Activated B cell treated with CpG ODN at 0.5 μM for 24 hours (primary cell): ENCODE data around the gene THUMPD2. TPM values are rescaled to one million over a fixed set of nuclear protein-coding genes. Genes with fewer than 3 reads are reported as not detected.
A peak's percentile ranks its signal among the peaks of the same experiment; 100 is the strongest.

Source experiments
- ATAC-seq: fragments of 200-7000 bp; cut with Tn5 transposase; one replicate; pipeline ENCODE4 v1.10.0; 2021; ENCODE audit warnings: low read depth, mild to moderate bottlenecking, moderate library complexity
- CTCF ChIA-PET: fragments of 350-600 bp; sonication (Branson Sonifier 250); formaldehyde crosslinking; loops from one replicate; lab custom pipeline; 2021; ENCODE audit warnings: antibody characterized with exemption; lab: Charles Lee
- POLR2A ChIA-PET: fragments of 350-600 bp; sonication (Branson Sonifier 250); formaldehyde crosslinking; loops from one replicate; lab custom pipeline; 2021; ENCODE audit warnings: antibody characterized with exemption; lab: Charles Lee
- DNase-seq: peaks from one replicate; pipeline ENCODE4 v3.0.0; 2022
- H3K27ac Mint-ChIP-seq: one replicate; pipeline ENCODE4 v1.8.0; 2020; ENCODE audit warnings: mixed read lengths
- H3K27me3 Mint-ChIP-seq: one replicate; pipeline ENCODE4 v1.8.0; 2021; ENCODE audit warnings: mixed read lengths
- H3K36me3 Mint-ChIP-seq: one replicate; pipeline ENCODE4 v1.8.0; 2021; ENCODE audit warnings: low read depth, mixed read lengths
- H3K4me1 Mint-ChIP-seq: one replicate; pipeline ENCODE4 v1.8.0; 2021; ENCODE audit warnings: mixed read lengths
- H3K4me3 Mint-ChIP-seq: one replicate; pipeline ENCODE4 v1.8.0; 2020; ENCODE audit warnings: mild to moderate bottlenecking, mixed read lengths
- H3K9me3 Mint-ChIP-seq: one replicate; pipeline ENCODE4 v1.8.0; 2020; ENCODE audit warnings: mixed read lengths
- CTCF ChIP-seq: fragments of 200-600 bp; IDR thresholded peaks from one replicate; pipeline ENCODE4 v1.8.0; 2022; ENCODE audit warnings: antibody characterized with exemption, mild to moderate bottlenecking
- intact Hi-C: fragments of 100-400 bp; cut with micrococcal nuclease; formaldehyde crosslinking; loops from one replicate; pipeline ENCODE4 v1.15.1; 2024
- total RNA-seq: library from RNA; stranded (reverse); gene quantifications from 2 replicates; pipeline ENCODE4 v1.2.3, GENCODE V29; 2022

THUMPD2 gene
- total RNA-seq, 1 donor from 2014 or later = 13.2 TPM

GRCh38 chr2:39786761-39787522 lies 7.9 kb upstream of the THUMPD2 start:
- peaks cover 2% of the 10 kb centered on the region for H3K27me3 Mint-ChIP-seq
- POLR2A ChIA-PET = no interaction called here
- DNase-seq (no peak), ATAC-seq (no peak)
- H3K27ac Mint-ChIP-seq = no peak overlapping the region
- CTCF ChIA-PET = no interaction called here
- no peak overlapping the region for H3K4me3 Mint-ChIP-seq
- peaks cover 13% of the 10 kb centered on the region for H3K9me3 Mint-ChIP-seq
- no peak for TF ChIP-seq CTCF
- H3K4me1 Mint-ChIP-seq = no peaks in the 10 kb centered on the region
- no peaks in the 10 kb centered on the region for H3K36me3 Mint-ChIP-seq
- intact Hi-C loops = no loop called here

GRCh38 chr2:39782591-39782990 lies 3.5 kb upstream of the THUMPD2 start:
- Mint-ChIP-seq H3K4me1 (peaks cover 35% of the 10 kb centered on the region), H3K36me3 (peaks cover 4% of the 10 kb centered on the region), H3K27ac (no peak overlapping the region), H3K4me3 (no peak overlapping the region), H3K9me3 (no peaks in the 10 kb centered on the region), H3K27me3 (peaks cover 2% of the 10 kb centered on the region)
- ATAC-seq (no peak), DNase-seq (no peak)
- no peak for TF ChIP-seq CTCF
- intact Hi-C loops = no loop called here
- POLR2A ChIA-PET = no interaction called here
- CTCF ChIA-PET = no interaction called here

GRCh38 chr2:39781697-39782096 lies 2.6 kb upstream of the THUMPD2 start:
- no peak for ATAC-seq
- POLR2A ChIA-PET = no interaction called here
- peaks cover 44% of the 10 kb centered on the region for H3K4me1 Mint-ChIP-seq
- no peaks in the 10 kb centered on the region for H3K9me3 Mint-ChIP-seq
- TF ChIP-seq CTCF = no peak
- H3K27ac Mint-ChIP-seq = no peak overlapping the region
- DNase-seq = no peak
- no peaks in the 10 kb centered on the region for H3K27me3 Mint-ChIP-seq
- H3K4me3 Mint-ChIP-seq = no peak overlapping the region
- intact Hi-C loops = no loop called here
- CTCF ChIA-PET = no interaction called here
- peaks cover 4% of the 10 kb centered on the region for H3K36me3 Mint-ChIP-seq

GRCh38 chr2:39780825-39781600 lies 2.0 kb upstream of the THUMPD2 start:
- Mint-ChIP-seq H3K4me3 (peak overlapping the region; percentile 54), H3K36me3 (peaks cover 4% of the 10 kb centered on the region), H3K27ac (peak overlapping the region; percentile 2), H3K27me3 (no peaks in the 10 kb centered on the region), H3K4me1 (peaks cover 48% of the 10 kb centered on the region), H3K9me3 (no peaks in the 10 kb centered on the region)
- no peak for DNase-seq
- CTCF ChIA-PET = no interaction called here
- POLR2A ChIA-PET = no interaction called here
- no peak for TF ChIP-seq CTCF
- no peak for ATAC-seq
- intact Hi-C loops = no loop called here

GRCh38 chr2:39779927-39780326 lies 869 bp upstream of the THUMPD2 start:
- Mint-ChIP-seq H3K27me3 (no peaks in the 10 kb centered on the region), H3K27ac (peak overlapping the region; percentile 80), H3K36me3 (peaks cover 4% of the 10 kb centered on the region), H3K4me3 (peak overlapping the region; percentile 89), H3K9me3 (no peaks in the 10 kb centered on the region), H3K4me1 (peaks cover 56% of the 10 kb centered on the region)
- no peak for TF ChIP-seq CTCF
- ATAC-seq (no peak), DNase-seq (no peak)
- ChIA-PET POLR2A (no interaction called here), CTCF (no interaction called here)
- intact Hi-C loops = loop anchor here (2.0 to 10.0 kb wide), 2 partner anchors 343 to 1405 kb away; partner anchors contain the start of genes ATL2 and MAP4K3
